ENCODE results near the gene TMEM200A. TPM values are rescaled to one million over a fixed set of nuclear protein-coding genes. Genes with fewer than 3 reads are reported as not detected.

The TMEM200A gene
- polyA plus RNA-seq, 1 donor from 2014 or later, result 31.3 TPM

Other genes starting within 250 kb of the TMEM200A start
- gene SAMD3, start 143.1 kb upstream of the TMEM200A start, polyA plus RNA-seq, result 17.1 and 25.9 TPM in 2 replicates

Data from neural cell (in vitro differentiated cells).